Gastroesophageal sphincter (tissue), 3 donors: ENCODE measurements around the gene C14orf119.

Experiments used
- EP300 ChIP-seq: sonication (generic); formaldehyde crosslinking; IDR thresholded peaks from one replicate; pipeline ENCODE4 v1.6.1; 2017; ENCODE audit warnings: antibody characterized with exemption, mild to moderate bottlenecking
- POLR2A ChIP-seq, 2 donors: fragments of 450-650 bp; IDR thresholded peaks; one replicate each; pipeline ENCODE4 v1.6.1; 2017; ENCODE audit warnings: antibody characterized with exemption in 2 of 2, mild to moderate bottlenecking in 2 of 2, moderate library complexity in 1 of 2
- POLR2AphosphoS5 ChIP-seq: sonication (generic); formaldehyde crosslinking; IDR thresholded peaks from one replicate; pipeline ENCODE4 v1.6.1; 2017; ENCODE audit warnings: antibody characterized with exemption
- TF ChIP-seq, protein P1 (sequence below), 4 experiments: fragments of 200-600 bp in 2 of 4; fragments of 450-650 bp in 2 of 4; sonication (generic) in 1 of 4; IDR thresholded peaks; one replicate each; pipeline ENCODE4 v1.5.1; 2017 to 2019; ENCODE audit warnings: antibody characterized with exemption in 4 of 4, mild to moderate bottlenecking in 2 of 4, moderate library complexity in 2 of 4

DNA sequence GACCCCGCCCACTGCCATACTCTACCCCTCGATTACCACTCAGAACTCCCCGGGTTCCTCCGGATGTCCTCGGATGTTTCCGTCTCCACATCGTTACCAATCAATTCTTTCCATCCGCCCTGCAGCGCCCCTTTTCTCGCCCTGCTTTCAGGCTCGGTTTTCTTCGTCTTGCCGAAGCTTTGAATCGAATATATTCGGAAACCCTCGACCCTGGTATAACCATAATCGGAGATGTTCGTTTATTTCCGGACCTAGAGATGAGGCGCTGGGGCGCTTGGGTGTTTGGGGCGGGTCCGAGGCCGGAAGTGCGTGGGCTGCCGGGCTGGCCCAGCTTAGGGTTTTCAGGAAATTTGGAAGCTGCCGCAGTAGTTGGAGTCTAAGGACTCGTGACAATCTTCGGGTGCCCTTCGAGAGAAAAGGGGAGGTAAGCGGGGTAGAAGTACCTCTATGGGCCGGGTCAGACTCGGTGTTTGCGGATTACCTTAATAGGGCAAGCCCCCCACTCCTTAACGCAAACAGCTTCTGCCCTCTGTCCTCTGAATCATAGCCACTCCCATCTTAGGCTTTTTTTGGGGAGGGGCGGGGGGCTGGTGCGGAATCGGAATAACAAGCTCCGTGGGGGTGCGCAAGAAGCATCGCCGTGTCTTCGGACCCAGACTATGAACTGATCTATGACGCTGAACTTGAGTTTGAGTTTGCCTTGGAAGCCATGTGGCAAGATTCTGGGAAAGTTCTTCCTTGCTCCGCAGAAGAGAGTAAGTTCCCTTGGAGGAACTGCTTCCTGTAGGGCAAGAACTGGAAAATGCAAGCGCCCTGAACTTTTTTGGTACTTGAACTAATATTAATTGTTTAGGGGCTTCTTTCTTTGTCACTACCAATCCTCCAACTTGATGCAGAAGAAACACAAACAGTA is at the start of gene C14orf119:
- TF ChIP-seq, protein P1, sequence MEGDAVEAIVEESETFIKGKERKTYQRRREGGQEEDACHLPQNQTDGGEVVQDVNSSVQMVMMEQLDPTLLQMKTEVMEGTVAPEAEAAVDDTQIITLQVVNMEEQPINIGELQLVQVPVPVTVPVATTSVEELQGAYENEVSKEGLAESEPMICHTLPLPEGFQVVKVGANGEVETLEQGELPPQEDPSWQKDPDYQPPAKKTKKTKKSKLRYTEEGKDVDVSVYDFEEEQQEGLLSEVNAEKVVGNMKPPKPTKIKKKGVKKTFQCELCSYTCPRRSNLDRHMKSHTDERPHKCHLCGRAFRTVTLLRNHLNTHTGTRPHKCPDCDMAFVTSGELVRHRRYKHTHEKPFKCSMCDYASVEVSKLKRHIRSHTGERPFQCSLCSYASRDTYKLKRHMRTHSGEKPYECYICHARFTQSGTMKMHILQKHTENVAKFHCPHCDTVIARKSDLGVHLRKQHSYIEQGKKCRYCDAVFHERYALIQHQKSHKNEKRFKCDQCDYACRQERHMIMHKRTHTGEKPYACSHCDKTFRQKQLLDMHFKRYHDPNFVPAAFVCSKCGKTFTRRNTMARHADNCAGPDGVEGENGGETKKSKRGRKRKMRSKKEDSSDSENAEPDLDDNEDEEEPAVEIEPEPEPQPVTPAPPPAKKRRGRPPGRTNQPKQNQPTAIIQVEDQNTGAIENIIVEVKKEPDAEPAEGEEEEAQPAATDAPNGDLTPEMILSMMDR (IDR thresholded peaks at IDR 0.05) = peak in 1 of 4 experiments; percentile 7
- TF ChIP-seq POLR2AphosphoS5 = peak; percentile 83
- no peak for TF ChIP-seq EP300
- TF ChIP-seq POLR2A (IDR thresholded peaks at IDR 0.05) = peak; percentile 71 to 76
